Right lobe of liver (tissue), 6 donors: ENCODE measurements around the gene NCF4. TPM values are rescaled to one million over a fixed set of nuclear protein-coding genes. Genes with fewer than 3 reads are reported as not detected.
A peak's percentile ranks its signal among the peaks of the same experiment; 100 is the strongest.

Experiments used
- ATAC-seq, 4 donors: fragments of 200-7000 bp; cut with Tn5 transposase; one replicate each; pipeline ENCODE4 v1.9.1; 2020; ENCODE audit warnings: mild to moderate bottlenecking in 4 of 4, moderate library complexity in 4 of 4
- DNase-seq, 3 donors: peaks; one replicate each; pipeline ENCODE4 v3.0.0-alpha.2; 2020
- H3K27ac ChIP-seq, 3 donors: fragments of 200-600 bp; one replicate each; pipeline ENCODE4 v1.8.0; 2022
- H3K27me3 ChIP-seq, 2 donors: fragments of 200-600 bp; one replicate each; pipeline ENCODE4 v1.8.0; 2022
- H3K36me3 ChIP-seq, 4 donors: fragments of 200-600 bp; sonication (generic) in 1 of 4; one replicate each; pipeline versions ENCODE4 v1.5.1 to v1.8.0; 2017 to 2022; ENCODE audit warnings: control low read depth in 1 of 4
- H3K4me1 ChIP-seq, 4 donors: fragments of 200-600 bp; sonication (generic) in 1 of 4; one replicate each; pipeline versions ENCODE4 v1.5.1 to v1.8.0; 2017 to 2022; ENCODE audit warnings: control low read depth in 1 of 4
- H3K4me3 ChIP-seq, 3 donors: fragments of 200-600 bp; one replicate each; pipeline ENCODE4 v1.8.0; 2022
- H3K9me3 ChIP-seq, 4 donors: fragments of 200-600 bp; sonication (generic) in 1 of 4; one replicate each; pipeline versions ENCODE4 v1.5.1 to v1.8.0; 2017 to 2022; ENCODE audit warnings: control low read depth in 1 of 4
- POLR2A ChIP-seq: fragments of 450-650 bp; IDR thresholded peaks from one replicate; pipeline ENCODE4 v1.6.1; 2017; ENCODE audit warnings: antibody characterized with exemption, mild to moderate bottlenecking
- WGBS: methylation state at CpG from one replicate; pipeline ENCODE4 v1.1.6; 2018; ENCODE audit warnings: low coverage, low lambda C conversion rate; ENCODE audit not compliant: insufficient coverage; ENCODE audit errors: missing lambda C conversion rate; 5-methylcytosine and 5-hydroxymethylcytosine counted together
- intact Hi-C, 2 donors: fragments of 100-400 bp; cut with DNase I; formaldehyde crosslinking; loops; one replicate each; pipeline versions ENCODE4 v1.11.2 to v1.14.1; 2022
- total RNA-seq, 6 experiments: library from RNA; depleted of rRNA in 2 of 6; stranded (reverse); fragments of >200 nt in 2 of 6; fragmentation: NEBNext Ultra II Directional in 3 of 6; extraction: Animal tissue kit (Norgen Biotek cat#: 25700) in 3 of 6; gene quantifications; one replicate each; pipeline versions ENCODE4 v1.1.0 to v1.2.4, GENCODE V29; 2016 to 2023
- TF ChIP-seq, protein P1 (sequence below), 4 donors: fragments of 200-600 bp in 3 of 4; fragments of 450-650 bp in 1 of 4; IDR thresholded peaks; one replicate each; pipeline versions ENCODE4 v1.5.1 to v1.8.0; 2016 to 2022; ENCODE audit warnings: antibody characterized with exemption in 4 of 4, mild to moderate bottlenecking in 2 of 4
- donor health status: DM: no; HTN: yes; CAD: no.
- donor health status: DM: no; HTN: no; CAD: no.
- donor health status: DM: no; HTN: no; CAD: no.
- donor health status: DM: no; HTN: yes; CAD: no.
- donor health status: DM: no; HTN: yes; CAD: no.

The NCF4 gene
- total RNA-seq, 6 experiments from 2014 or later = 2.3 to 6.2 (median 4.0) TPM

- no peak overlapping the region for H3K4me3 ChIP-seq
- ATAC-seq (no peak), DNase-seq (no peak)
- H3K36me3 ChIP-seq = no peaks in the 10 kb centered on the region
- peaks cover 0 to 4% (median 0%) of the 10 kb centered on the region in 4 donors for H3K4me1 ChIP-seq
- H3K27ac ChIP-seq = no peak overlapping the region
- intact Hi-C loops = no loop called here
- TF ChIP-seq, protein P1, sequence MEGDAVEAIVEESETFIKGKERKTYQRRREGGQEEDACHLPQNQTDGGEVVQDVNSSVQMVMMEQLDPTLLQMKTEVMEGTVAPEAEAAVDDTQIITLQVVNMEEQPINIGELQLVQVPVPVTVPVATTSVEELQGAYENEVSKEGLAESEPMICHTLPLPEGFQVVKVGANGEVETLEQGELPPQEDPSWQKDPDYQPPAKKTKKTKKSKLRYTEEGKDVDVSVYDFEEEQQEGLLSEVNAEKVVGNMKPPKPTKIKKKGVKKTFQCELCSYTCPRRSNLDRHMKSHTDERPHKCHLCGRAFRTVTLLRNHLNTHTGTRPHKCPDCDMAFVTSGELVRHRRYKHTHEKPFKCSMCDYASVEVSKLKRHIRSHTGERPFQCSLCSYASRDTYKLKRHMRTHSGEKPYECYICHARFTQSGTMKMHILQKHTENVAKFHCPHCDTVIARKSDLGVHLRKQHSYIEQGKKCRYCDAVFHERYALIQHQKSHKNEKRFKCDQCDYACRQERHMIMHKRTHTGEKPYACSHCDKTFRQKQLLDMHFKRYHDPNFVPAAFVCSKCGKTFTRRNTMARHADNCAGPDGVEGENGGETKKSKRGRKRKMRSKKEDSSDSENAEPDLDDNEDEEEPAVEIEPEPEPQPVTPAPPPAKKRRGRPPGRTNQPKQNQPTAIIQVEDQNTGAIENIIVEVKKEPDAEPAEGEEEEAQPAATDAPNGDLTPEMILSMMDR (IDR thresholded peaks at IDR 0.05) = no peak
- no peak for TF ChIP-seq POLR2A
- no peaks in the 10 kb centered on the region for H3K9me3 ChIP-seq
- no peaks in the 10 kb centered on the region for H3K27me3 ChIP-seq
These were observed 49.7 kb downstream of the NCF4 start for GRCh38 chr22:36910461-36910860.

- intact Hi-C loops = no loop called here
- Histone ChIP-seq H3K4me3 (no peak overlapping the region), H3K36me3 (no peaks in the 10 kb centered on the region), H3K27me3 (no peaks in the 10 kb centered on the region), H3K9me3 (no peaks in the 10 kb centered on the region), H3K4me1 (peaks cover 0 to 4% (median 0%) of the 10 kb centered on the region in 4 donors), H3K27ac (no peak overlapping the region)
- no peak for ATAC-seq
- DNase-seq = no peak
- TF ChIP-seq, protein P1 (IDR thresholded peaks at IDR 0.05) = no peak
- no peak for TF ChIP-seq POLR2A
- 48% methylated on average over 9 of the region's 13 CpGs for WGBS
These were observed 51.3 kb downstream of the NCF4 start for GRCh38 chr22:36911887-36912661.

GRCh38 chr22:36912694-36913426, 52.1 kb downstream of the NCF4 start:
- H3K36me3 ChIP-seq = no peaks in the 10 kb centered on the region
- H3K4me3 ChIP-seq = no peak overlapping the region
- ATAC-seq (peak in 3 of 4 donors; percentile 21 to 52 (median 33)), DNase-seq (peak in 1 of 3 donors; percentile 33)
- intact Hi-C loops = no loop called here
- no peak for TF ChIP-seq POLR2A
- TF ChIP-seq, protein P1 (IDR thresholded peaks at IDR 0.05) = no peak
- H3K27me3 ChIP-seq = no peaks in the 10 kb centered on the region
- no peaks in the 10 kb centered on the region for H3K9me3 ChIP-seq
- peak overlapping the region in 1 of 3 donors; percentile 40 for H3K27ac ChIP-seq
- WGBS = 56% methylated on average over 6 of the region's 8 CpGs
- H3K4me1 ChIP-seq = peaks cover 0 to 4% (median 0%) of the 10 kb centered on the region in 4 donors

DNA sequence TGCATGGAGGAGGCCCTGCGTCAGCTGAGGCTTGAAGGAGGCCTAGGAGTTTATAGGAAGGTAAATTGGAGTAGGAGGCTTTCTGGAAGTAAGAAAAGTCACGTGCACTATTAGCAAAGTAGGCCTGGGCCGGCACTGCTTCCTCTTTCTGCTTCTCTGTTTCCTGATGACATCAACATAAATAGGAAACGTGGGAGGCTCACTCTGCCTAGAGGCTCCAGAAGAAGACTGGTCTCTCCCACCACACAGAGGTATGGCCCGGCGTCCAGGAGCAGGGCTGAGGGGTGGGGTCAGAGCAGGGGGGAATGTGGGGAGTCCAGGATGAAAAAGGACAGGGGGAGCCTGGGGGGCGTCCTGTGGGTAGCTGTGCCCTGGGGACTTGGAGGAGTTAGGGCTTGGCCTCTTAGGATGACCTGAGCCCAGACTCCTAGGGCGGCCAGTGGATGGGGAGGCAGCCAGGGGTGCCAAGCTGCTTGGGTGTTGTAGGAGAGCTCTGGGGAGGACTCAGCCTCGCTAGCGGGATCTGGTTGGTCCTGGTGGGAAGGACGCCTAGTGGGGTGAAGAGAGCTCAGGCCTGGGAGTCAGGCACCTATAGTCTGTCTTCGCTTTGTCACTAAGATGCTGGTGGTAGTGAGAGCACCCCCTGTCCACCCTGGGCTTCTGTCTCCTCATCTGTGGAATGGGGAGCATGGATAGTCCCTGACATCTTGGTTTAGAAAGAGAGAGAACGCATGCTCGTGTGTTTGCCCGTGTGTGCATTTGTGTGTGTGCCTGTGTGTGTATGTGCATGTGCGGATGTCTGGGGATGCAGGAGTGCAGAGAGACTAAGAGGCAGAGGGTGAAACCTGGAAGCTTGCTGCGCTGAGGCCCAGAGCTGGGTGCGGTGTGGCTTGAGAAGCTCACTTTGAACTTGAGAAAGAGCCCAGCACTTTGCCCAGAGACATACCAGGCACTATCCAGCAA, 52.9 kb downstream of the NCF4 start, which contains the start of gene CSF2RB:
CSF2RB (plus strand) TSS at position 202 of the 963 bp plus-strand sequence. CDS start 8,580 bp downstream, outside the sequence.
- ATAC-seq = peak; percentile 69 to 91 (median 86)
- no peaks in the 10 kb centered on the region for H3K9me3 ChIP-seq
- DNase-seq = peak in 1 of 3 donors; percentile 56
- intact Hi-C loops = no loop called here
- H3K27ac ChIP-seq = peak within 1 kb of the TSS in 2 of 3 donors; percentile 40 to 56
- TF ChIP-seq, protein P1 (IDR thresholded peaks at IDR 0.05) = no peak
- no peak for TF ChIP-seq POLR2A
- WGBS = 38% methylated on average over 11 of the region's 18 CpGs
- no peaks in the 10 kb centered on the region for H3K27me3 ChIP-seq
- peaks cover 0 to 4% (median 0%) of the 10 kb centered on the region in 4 donors for H3K4me1 ChIP-seq
- no peaks in the 10 kb centered on the region for H3K36me3 ChIP-seq
- peak within 1 kb of the TSS; percentile 9 to 36 (median 29) for H3K4me3 ChIP-seq
